GM10847 (cell line): Measurements from ENCODE around the gene TGFBR2.

Source experiments
- POLR2A ChIP-seq: IDR thresholded peaks from 2 replicates; pipeline ENCODE4 v1.6.1; 2011; ENCODE audit not compliant: insufficient read length; ENCODE audit errors: extremely low read depth

The TGFBR2 gene

DNA sequence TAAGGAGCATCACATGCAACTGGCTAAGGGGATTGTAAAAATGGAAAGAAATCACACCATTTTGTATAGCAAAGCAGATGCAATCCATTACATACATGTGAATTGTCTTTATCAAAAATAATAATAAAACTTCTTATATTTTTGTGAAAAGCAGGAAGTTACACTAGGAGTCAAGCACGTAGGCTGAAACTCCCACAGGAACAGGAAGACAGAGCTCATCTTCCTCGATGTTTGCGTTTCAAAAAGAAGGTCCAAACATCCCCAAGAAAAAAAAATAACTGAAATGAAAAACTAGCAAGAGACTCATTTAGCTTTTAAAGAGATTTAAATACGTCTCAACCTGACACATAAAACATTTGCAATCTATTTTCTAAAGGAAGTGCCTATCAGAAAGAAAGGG is 106.6 kb downstream of the TGFBR2 start:
- TF ChIP-seq POLR2A: no peak

DNA sequence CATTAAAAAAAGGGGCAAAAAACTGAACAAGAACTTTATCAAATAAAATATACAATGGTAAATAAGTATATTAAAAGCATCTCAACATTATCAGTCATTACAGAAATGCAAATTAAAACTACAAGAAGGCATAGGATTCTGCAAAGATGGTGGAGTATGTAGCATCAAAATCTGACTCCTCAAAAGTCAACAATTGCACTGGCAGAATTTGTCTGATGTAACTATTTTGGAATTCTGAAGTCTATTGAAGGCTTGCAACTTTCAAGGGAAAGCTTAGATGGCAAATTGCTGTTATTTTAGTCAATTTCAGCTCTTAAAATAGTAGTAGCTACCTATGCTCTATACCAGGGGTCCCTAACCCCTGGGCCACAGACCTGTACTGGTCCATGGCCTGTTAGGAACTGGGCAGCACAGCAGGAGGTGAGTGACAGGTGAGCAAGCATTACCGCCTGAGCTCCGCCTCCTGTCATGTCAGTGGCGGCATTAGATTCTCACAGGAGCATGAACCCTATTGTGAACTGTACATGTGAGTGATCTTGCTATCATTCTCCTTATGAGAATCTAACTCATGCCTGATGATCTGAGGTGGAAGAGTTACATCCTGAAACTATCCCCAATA is 107.6 kb downstream of the TGFBR2 start:
- TF ChIP-seq POLR2A: no peak

DNA sequence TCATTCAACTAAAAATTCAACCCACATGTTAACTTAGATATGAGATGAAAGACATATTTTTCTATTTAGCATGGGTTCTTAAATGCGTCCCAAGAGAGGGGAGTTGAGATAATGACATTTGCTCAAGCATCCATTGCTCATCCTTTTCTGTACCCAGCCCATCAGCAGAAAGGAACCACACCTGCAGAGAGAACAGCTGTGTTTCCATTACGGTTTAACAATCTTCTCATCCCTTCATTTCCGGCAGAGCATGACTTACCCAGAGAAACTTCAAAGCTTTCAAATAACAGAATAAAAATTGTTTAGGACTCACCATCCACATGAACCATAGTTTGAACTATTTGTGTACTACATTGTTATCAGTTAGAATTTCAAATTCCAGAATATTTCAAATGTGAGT is 113.1 kb downstream of the TGFBR2 start:
- no peak for TF ChIP-seq POLR2A

DNA sequence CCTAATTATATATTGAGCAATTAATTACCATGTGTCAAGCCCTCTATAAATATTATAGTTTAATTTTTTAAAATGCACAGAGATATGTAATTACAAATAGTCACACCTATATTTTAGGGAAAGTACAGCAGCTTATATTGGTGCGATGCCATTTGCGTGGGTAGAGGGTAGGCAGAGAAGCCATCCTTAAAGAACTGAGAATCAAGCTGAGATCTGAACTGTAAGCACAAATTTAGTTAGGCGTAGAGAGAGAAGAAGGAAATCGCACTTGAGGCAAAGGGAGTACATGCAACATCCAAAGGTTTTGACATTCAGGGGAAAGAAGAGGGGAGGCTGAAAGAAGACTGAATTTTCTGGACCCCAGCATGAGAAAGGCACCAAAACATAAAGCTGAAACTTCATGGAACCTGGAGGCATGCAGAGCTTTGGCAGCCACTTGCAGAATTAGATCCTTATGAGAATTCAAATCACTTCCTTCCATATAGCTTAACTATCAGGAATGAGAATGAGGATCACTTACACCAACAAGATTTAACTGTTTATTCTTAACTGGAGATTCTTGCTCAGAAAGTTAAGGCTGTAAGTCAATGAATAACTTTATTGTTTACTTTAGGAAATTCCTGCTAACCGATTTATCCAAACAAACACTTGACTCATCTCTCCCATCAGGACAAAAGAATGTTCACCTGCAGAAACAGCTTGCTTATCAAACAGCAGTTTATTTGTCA is 114.3 kb downstream of the TGFBR2 start:
- no peak for TF ChIP-seq POLR2A

DNA sequence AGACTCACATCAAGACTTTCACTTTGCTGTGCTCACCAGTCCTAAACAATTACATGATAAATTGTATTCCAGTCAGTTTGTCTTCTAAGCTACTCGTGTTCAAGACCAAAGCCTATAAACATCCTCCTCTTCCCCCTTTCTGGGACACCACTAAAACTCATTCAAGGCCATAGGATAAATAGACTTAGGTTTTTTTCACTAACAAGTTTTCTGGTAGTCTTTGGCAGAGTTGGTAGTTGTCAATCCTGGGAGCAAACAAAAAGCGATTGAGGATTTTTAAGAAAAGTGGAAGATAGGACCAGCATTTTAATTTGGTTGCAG is 114.9 kb downstream of the TGFBR2 start:
- TF ChIP-seq POLR2A: no peak

DNA sequence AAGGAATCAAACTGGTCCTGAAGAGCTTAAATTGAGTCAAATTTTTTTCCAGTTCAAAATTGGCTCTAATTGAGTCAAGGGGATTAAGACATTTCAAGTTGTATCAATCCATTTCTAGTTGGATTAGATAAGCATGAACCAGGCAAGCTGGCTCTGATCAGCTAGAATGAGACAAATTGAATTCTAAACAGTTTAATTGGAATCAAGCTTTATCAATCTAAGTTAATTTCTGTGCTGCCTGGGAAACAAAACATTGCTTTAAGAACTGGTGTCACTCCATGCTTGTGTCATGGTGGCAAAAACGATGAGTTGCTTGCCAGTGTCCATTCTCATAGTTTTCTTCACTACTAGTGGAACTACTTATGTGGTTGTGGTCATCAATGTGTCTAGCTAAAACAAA is 116.8 kb downstream of the TGFBR2 start:
- no peak for TF ChIP-seq POLR2A

DNA sequence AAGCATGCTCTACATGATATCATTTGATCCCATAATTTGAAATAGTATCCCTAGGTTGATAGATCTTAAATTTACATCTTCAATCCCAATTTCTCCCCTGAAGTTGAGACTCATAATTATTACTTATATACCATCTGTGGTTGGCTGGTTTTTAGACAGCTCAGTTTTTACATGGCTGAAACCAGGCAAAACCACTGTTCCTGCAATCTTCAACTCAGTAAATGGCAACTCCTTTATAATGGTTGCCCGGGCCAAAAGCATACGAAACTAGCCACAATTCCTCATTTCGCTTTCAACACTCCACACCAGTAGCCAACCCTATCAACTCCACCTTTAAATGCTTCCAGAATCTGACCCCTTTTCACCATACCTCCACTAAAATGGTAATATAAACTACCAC is 118.5 kb downstream of the TGFBR2 start:
- no peak for TF ChIP-seq POLR2A

DNA sequence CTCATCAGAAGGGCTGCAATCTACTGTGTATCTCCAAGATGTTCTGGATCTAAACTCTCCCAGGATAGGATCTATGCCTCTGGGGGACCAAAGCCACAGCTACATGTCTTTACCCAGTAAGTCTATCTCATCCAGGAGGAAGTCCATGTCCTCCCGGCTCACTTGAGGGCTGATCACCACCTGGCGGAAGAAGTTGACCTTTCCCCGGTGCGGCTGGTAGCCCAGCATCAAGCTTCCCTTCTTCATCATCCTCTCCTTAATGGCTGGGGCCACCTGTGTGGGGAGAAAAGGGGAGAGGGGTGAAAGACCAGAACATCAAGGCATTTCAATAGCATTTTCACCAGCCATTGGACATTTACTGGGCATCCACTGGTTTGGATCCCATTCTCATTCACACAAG is 121.7 kb downstream of the TGFBR2 start:
- no peak for TF ChIP-seq POLR2A

DNA sequence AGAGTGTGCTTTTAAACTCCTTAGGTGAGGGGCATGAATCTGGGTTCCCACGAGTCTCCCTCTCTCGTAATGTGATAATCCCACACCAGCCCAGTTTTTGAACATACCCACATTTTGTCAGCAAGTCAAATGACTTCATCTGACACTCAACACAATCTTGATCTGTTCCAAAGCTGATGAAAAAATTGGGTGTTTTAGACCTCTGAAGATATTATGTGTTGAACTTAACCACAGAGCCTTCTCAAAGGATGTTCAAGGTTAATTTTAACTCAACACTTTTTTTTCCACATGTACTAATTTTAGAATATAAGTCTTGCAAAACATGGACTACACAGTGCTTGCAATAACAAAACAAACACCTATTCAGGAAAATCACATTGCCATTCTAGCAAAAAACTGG is 123.1 kb downstream of the TGFBR2 start:
- no peak for TF ChIP-seq POLR2A

DNA sequence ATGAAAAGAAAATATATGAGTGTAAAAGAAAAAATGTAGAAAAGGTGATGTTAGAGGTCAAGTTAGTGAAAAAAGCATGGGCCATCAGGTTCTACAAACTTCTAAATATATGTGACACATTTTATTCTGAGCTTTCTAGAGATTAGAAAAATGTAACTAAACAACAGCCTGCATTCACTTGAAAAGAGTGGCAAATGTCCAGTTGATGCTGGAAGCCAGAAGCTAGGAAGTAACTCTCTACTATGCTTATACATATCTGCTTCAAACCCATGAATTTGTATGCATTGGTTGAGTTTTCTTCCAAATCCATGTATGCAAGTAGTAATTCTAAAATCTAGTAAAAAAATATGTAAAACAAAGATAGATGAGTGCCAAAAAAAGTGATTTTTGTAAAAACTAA is 123.5 kb downstream of the TGFBR2 start:
- TF ChIP-seq POLR2A: no peak

DNA sequence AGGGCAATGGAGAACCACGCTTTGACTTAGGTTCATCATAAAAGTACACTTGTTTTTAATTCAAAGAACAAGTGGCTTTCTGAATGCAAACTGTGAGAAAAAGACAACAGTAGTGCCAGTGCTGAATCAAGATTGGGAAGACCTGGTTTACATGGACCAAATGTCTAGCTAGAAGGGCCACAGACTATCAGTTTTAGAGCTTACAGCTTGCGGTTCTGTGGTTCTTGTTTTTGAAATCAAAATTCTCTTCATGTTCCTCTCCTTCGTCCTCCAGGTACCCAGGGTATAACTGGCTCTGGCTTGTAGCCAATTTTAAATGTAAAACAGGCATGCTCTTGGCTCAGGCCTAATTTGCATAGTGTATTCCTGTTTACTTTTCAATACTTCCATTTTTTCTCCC is 124.6 kb downstream of the TGFBR2 start:
- no peak for TF ChIP-seq POLR2A

DNA sequence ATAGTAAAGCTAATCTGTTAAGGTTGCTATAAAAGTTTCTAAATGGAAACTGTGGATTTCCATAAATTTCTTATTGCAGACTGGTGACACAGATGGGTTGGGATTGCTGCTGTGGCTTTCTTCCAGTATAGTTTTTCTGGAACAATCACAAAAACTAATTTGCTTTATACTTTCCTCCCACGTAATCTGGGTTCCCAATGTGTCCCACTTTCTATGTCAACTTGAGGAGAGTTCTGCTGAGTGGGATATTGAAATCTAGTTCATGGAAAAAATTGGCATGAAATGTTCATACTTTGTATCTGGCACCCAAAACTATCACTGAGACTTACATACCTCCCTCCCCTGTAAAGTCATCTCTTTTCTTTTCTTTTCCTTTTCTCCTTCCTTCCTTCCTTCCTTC is 126.8 kb downstream of the TGFBR2 start:
- no peak for TF ChIP-seq POLR2A

DNA sequence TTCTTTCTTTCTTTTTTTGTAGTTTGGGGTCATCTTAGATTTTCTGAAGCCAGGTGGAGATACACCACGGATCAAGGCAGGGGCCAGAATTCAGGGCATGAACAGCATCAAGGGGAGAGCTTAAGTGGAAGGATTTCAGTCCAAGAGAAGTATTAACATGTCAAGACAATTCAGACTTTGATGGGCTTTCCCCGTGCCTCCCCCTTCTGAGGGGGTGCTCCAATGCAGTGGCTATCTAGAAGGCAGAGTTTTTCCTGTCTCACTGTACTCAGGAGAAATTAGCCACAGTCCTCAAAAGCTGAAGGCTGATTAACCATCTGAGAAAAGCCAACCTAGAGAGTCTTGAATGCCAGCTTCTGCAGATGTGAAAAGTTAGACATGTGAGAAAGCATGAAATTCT is 127.3 kb downstream of the TGFBR2 start:
- no peak for TF ChIP-seq POLR2A

DNA sequence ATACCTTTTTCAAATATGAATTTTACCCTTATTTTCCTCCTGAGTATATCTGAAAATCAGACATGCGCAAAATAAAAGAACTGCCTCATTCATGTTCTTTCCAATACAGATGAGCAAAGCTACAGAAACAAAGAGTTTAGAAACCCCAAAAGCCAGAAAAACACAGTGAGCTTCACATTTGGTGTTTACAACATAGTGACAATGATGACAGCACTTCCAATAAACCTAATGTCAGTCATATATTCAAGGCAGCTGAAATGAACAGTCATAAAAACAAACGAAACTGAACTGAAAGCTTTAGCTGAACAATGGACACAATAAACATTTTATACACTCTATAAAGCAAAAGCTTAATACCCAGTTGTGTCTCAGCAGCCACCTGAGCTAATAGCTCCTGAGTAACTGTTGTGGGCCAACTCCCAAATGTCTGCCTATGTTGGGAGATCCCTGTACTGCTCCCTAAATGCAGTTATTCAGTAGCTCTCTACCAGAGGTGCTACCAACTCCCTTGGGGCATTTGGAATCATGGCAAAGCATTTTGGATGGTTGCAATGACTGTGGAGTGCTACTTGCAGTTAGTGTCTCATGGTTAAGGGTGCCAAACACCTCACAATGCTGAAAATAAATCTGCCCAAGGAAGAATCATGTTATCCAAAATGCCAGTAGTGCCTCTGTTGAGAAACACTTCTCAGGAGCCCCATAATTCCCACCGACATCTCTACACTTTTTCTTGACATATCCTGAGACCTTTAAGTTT is 131.5 kb downstream of the TGFBR2 start:
- no peak for TF ChIP-seq POLR2A

DNA sequence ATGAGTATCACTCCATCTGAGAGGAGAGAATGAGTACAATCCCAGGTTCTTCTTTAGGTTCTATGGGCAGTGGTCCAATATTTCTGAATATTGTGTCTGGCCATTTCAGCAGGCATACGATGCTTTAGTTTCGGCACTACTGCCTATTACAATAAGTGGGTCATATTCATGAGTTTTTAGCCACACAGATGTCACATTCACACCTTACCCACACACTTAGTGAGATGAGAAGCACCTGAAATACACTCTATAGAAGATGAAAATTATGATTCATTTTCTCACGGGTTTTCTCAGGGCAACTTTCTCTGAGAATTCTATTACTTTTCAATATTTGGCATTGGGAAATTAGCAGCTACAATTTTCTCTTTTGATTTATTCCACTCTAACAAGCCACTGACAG is 132.2 kb downstream of the TGFBR2 start:
- no peak for TF ChIP-seq POLR2A

DNA sequence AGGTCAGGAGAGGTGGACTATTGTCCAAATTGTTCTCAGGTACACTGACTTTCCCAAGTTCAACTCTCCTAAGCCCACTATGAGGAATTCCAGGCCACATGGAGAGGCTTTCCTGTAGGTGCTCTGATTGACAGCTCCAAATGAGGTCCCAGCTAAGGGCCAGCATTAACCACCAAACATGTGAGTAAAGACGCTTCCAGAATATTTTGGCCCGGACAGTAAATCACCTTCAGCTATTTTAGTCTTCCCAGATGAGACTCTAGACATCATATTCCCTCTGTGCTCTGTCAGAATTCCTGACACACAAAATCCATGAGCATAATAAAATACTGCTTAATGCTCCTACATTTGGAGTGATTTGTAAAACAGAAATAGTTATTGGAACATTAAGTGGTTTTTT is 135.5 kb downstream of the TGFBR2 start:
- no peak for TF ChIP-seq POLR2A

DNA sequence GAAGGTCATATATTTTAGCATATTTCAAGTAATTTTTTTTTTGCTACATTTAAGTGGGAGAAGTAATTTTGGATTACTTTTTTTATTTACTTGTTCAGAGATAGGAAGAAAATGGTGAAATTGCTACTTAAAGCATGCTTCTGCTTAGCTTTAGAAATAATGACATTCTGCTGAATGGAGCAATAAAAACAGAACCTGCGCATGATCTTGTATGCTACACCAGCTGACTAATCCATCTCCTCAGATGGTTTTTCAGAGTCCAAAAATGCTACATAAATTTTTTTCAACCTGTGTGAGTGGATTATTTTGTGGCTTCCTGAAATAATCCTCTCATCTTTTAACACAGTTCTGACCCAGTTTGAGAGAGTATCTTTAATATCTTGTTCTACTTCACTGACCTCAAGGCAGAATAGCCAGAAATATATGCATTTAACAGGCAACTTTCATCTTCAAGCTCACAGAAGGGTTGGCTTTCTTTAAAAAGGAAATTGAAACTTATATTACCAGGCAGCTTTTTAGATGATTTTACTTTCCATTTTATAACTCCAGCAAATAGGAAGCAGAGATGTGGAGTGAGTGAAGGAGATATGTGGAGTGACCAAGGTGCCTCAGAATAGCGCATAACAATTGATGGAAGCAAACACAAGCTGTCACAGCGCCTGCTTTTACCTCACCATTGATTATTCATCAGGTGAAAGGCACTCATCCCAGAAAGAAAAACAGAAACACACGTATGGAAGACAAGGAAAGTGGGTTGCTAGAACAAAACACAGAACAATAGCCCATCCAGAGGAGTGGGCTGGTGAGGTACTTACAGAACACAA is 136.6 kb downstream of the TGFBR2 start:
- no peak for TF ChIP-seq POLR2A
